Transverse colon (tissue), 4 donors: ENCODE results near the gene ORC1. TPM values are rescaled to one million over a fixed set of nuclear protein-coding genes. Genes with fewer than 3 reads are reported as not detected.

Experiments used
- DNase-seq: peaks from one replicate; pipeline ENCODE4 v3.0.0-alpha.2; 2019
- H3K27ac ChIP-seq, 4 donors: fragments of 200-600 bp; sonication (generic); 2 replicates each; pipeline ENCODE4 v1.5.1; 2016 to 2018; ENCODE audit warnings: inconsistent platforms in 4 of 4
- H3K27me3 ChIP-seq: fragments of 200-600 bp; sonication (generic); 2 replicates; pipeline ENCODE4 v1.5.1; 2017; ENCODE audit warnings: inconsistent platforms
- H3K36me3 ChIP-seq, 4 donors: fragments of 200-600 bp; sonication (generic); 2 replicates each; pipeline ENCODE4 v1.5.1; 2017 to 2019; ENCODE audit warnings: inconsistent platforms in 4 of 4
- H3K4me1 ChIP-seq, 4 donors: fragments of 200-600 bp; sonication (generic); 2 replicates each; pipeline ENCODE4 v1.5.1; 2017 to 2020; ENCODE audit warnings: inconsistent platforms in 4 of 4
- H3K4me3 ChIP-seq, 4 donors: fragments of 200-600 bp; sonication (generic); 1 replicate in 1 of 4; 2 replicates in 3 of 4; pipeline versions ENCODE4 v1.5.1 to v1.6.1; 2017 to 2019; ENCODE audit warnings: inconsistent platforms in 4 of 4
- H3K9me3 ChIP-seq, 2 donors: fragments of 200-600 bp; sonication (generic); 2 replicates each; pipeline ENCODE4 v1.5.1; 2017 to 2019; ENCODE audit warnings: inconsistent platforms in 2 of 2
- EP300 ChIP-seq: sonication (generic); formaldehyde crosslinking; IDR thresholded peaks from one replicate; pipeline ENCODE4 v1.6.1; 2017; ENCODE audit warnings: antibody characterized with exemption, low read depth
- POLR2A ChIP-seq: fragments of 450-650 bp; IDR thresholded peaks from one replicate; pipeline ENCODE4 v1.6.1; 2016; ENCODE audit warnings: antibody characterized with exemption, mild to moderate bottlenecking, moderate library complexity
- POLR2AphosphoS5 ChIP-seq, 3 donors: sonication (generic); formaldehyde crosslinking; IDR thresholded peaks; one replicate each; pipeline ENCODE4 v1.6.1; 2016; ENCODE audit warnings: antibody characterized with exemption in 3 of 3
- WGBS, 2 donors: methylation state at CpG; one replicate each; pipeline ENCODE4 v1.1.5; 2018; ENCODE audit warnings: low coverage in 1 of 2; 5-methylcytosine and 5-hydroxymethylcytosine counted together
- in situ Hi-C, 4 donors: fragments of 200-750 bp; cut with MboI; loops; one replicate each; pipeline versions ENCODE4 v1.15.0 to v1.15.1; 2017; ENCODE audit warnings: low sequenced_read_pairs in 3 of 4, low pct_ligation_motif_present in 1 of 4, low pct_unique_long_range_greater_than_20kb in 1 of 4
- intact Hi-C: fragments of 100-400 bp; cut with DNase I; formaldehyde crosslinking; loops from one replicate; pipeline ENCODE4 v1.15.1; 2023; ENCODE audit warnings: low total_unique reads
- total RNA-seq, 4 donors: library from RNA; depleted of rRNA; stranded (reverse); fragments of >200 nt; gene quantifications; one replicate each; pipeline ENCODE4 v1.1.0, GENCODE V29; 2016
- TF ChIP-seq, protein P1 (sequence below), 5 experiments: fragments of 200-600 bp in 3 of 5; fragments of 450-650 bp in 2 of 5; sonication (generic) in 3 of 5; IDR thresholded peaks; 1 replicate in 2 of 5; 2 replicates in 3 of 5; pipeline ENCODE4 v1.5.1; 2016 to 2017; ENCODE audit warnings: antibody characterized with exemption in 5 of 5, inconsistent platforms in 3 of 5, mild to moderate bottlenecking in 2 of 5, moderate library complexity in 1 of 5

Gene ORC1
- total RNA-seq, 4 donors from 2014 or later: 1.00 to 1.7 (median 1.6) TPM; not detected in 1

DNA sequence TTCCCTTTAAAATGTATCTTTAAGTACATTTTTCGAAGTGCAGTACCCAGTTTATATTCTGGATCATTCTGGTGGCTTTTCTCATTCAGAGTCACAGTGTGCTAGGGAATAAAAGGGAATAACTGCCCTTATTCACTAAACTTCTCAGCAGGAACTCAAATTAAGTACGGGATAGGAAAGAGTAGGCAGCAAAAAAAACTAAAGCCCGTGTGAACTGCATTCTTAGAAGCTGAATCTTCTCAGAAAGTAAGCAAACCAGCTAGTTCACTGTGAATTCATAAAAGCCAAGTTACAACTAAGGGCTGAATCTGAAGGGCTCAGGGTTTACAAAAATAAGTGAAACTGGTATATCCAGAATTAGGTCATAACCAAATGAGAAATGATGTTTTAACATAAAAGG lies 22.1 kb upstream of the ORC1 start:
- in situ Hi-C loops: loop anchor here in 1 of 4 donors (25.0 kb wide), 1 partner anchor 261 kb away; the partner anchor contains the start of gene COA7
- intact Hi-C loops: no loop called here
- no peaks in the 10 kb centered on the region for H3K27me3 ChIP-seq
- no peak for DNase-seq
- no peaks in the 10 kb centered on the region for H3K9me3 ChIP-seq
- no peak overlapping the region for H3K4me3 ChIP-seq
- peaks cover 0 to 19% (median 3%) of the 10 kb centered on the region in 4 donors for H3K36me3 ChIP-seq
- no peak overlapping the region for H3K27ac ChIP-seq
- H3K4me1 ChIP-seq: no peaks in the 10 kb centered on the region
- 82 to 96% methylated on average over 2 to 3 of the region's 3 CpGs for WGBS, 2 donors
- no peak for TF ChIP-seq EP300

DNA sequence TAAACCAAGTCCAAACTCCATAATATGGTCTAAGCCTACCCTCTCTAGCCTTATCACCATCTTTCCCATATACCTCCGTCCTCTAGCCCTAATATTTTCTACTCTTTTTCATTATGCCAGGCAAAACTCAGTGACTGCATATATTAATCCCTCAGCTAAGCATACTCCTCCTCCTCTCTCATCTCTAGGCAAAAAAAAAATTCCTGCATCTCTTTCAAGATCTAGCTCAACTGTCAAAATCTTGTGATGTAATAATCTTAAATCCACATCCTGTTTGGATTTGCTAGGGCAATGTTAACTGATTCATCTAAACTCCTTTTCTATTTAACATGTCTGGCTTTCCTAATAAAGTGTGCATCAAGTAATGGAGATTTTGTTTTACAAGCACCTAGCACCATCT lies 20.6 kb upstream of the ORC1 start:
- intact Hi-C loops (no loop called here), in situ Hi-C loops (loop anchor here in 3 of 4 donors (25.0 kb wide), 1 partner anchor 262 kb away; the partner anchor contains the start of gene COA7 (in 3 of the 3))
- no peak for DNase-seq
- Histone ChIP-seq H3K4me3 (no peak overlapping the region), H3K36me3 (peaks cover 0 to 11% (median 5%) of the 10 kb centered on the region in 4 donors), H3K27me3 (no peaks in the 10 kb centered on the region), H3K9me3 (no peaks in the 10 kb centered on the region), H3K4me1 (peaks cover 0 to 14% (median 0%) of the 10 kb centered on the region in 4 donors), H3K27ac (no peak overlapping the region)
- 90 to 100% methylated on average over 1 of the region's 1 CpG for WGBS, 2 donors
- TF ChIP-seq POLR2A: no peak
- TF ChIP-seq POLR2AphosphoS5 (IDR thresholded peaks at IDR 0.05): no peak
- TF ChIP-seq, protein P1, sequence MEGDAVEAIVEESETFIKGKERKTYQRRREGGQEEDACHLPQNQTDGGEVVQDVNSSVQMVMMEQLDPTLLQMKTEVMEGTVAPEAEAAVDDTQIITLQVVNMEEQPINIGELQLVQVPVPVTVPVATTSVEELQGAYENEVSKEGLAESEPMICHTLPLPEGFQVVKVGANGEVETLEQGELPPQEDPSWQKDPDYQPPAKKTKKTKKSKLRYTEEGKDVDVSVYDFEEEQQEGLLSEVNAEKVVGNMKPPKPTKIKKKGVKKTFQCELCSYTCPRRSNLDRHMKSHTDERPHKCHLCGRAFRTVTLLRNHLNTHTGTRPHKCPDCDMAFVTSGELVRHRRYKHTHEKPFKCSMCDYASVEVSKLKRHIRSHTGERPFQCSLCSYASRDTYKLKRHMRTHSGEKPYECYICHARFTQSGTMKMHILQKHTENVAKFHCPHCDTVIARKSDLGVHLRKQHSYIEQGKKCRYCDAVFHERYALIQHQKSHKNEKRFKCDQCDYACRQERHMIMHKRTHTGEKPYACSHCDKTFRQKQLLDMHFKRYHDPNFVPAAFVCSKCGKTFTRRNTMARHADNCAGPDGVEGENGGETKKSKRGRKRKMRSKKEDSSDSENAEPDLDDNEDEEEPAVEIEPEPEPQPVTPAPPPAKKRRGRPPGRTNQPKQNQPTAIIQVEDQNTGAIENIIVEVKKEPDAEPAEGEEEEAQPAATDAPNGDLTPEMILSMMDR (IDR thresholded peaks at IDR 0.05): no peak
- TF ChIP-seq EP300: no peak

DNA sequence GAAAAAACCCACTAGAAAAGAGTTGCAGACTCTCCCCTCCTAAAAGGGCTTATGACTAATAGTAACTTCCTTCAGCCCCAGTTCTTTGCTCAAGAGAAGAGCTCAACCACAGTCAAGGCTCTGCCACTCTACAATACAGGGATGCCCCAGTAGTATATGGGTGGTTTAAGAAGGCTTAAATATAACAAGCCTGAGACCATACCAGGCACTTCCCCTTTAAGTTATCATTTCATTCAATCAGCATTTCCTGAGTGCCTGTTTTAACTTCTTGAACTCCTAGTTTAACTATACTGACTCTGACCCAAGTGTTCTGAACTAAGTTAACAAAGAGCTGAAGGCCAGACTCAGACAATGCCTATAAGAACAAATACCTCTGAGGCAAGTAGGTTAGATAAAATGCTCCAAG lies 20.0 kb upstream of the ORC1 start:
- H3K4me1 ChIP-seq: peaks cover 0 to 16% (median 0%) of the 10 kb centered on the region in 4 donors
- in situ Hi-C loops: loop anchor here in 2 of 4 donors (25.0 kb wide), 1 partner anchor 263 kb away; the partner anchor contains the start of gene COA7 (in 2 of the 2)
- H3K9me3 ChIP-seq: no peaks in the 10 kb centered on the region
- peak overlapping the region in 1 of 4 donors; percentile 21 for H3K27ac ChIP-seq
- H3K36me3 ChIP-seq: peaks cover 0 to 17% (median 6%) of the 10 kb centered on the region in 4 donors
- no peak for TF ChIP-seq POLR2AphosphoS5 (IDR thresholded peaks at IDR 0.05)
- no peak for TF ChIP-seq EP300
- no peak for TF ChIP-seq POLR2A
- TF ChIP-seq, protein P1 (IDR thresholded peaks at IDR 0.05): no peak
- H3K4me3 ChIP-seq: no peak overlapping the region
- no peak for DNase-seq
- no peaks in the 10 kb centered on the region for H3K27me3 ChIP-seq
- intact Hi-C loops: no loop called here

DNA sequence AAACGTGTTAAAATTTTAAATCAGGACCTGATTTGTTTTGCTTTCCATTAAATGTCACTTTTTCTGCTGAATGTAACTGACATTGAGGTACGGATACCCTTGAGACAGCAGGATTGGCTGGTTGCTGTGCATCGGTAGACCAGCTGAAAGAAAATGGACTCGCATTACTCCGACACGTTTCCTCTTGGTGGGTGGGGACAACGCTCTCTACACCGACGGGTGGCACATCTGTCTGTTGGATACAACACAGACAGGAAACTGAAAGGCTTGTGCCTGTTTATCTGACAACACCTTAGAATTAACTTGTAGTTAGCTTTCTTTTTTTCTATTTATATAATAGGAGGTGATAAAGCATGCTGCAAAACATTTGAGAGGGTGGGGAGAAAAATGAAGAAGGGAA lies 19.5 kb upstream of the ORC1 start:
- Histone ChIP-seq H3K27ac (peak overlapping the region in 1 of 4 donors; percentile 21), H3K9me3 (no peaks in the 10 kb centered on the region), H3K4me3 (no peak overlapping the region), H3K36me3 (peaks cover 0 to 21% (median 8%) of the 10 kb centered on the region in 4 donors), H3K4me1 (peaks cover 0 to 16% (median 0%) of the 10 kb centered on the region in 4 donors), H3K27me3 (no peaks in the 10 kb centered on the region)
- in situ Hi-C loops: loop anchor here in 2 of 4 donors (25.0 kb wide), 1 partner anchor 264 kb away; the partner anchor contains the start of gene COA7 (in 2 of the 2)
- no peak for DNase-seq
- intact Hi-C loops: no loop called here
- 66 to 71% methylated on average over 9 of the region's 9 CpGs for WGBS, 2 donors
- no peak for TF ChIP-seq EP300
- no peak for TF ChIP-seq POLR2AphosphoS5 (IDR thresholded peaks at IDR 0.05)
- TF ChIP-seq, protein P1 (IDR thresholded peaks at IDR 0.05): no peak
- TF ChIP-seq POLR2A: no peak

DNA sequence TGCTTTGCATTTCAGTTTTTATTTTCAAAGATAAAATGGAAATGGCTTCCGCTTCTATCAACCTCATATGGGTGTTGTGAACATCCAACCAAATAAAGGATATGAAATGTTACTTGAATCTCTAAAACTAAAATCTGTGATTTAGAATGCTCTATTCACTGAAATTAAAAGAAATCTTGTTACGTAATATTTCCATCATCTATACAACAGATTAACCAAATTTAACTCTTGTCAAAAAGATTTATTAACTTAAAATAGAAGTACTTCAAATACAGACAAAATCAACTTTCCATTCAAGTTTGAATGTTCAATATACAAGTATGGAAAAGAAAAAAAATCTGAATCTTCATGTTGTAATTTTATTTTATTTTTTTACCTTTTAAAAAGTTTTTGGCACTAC lies 18.8 kb upstream of the ORC1 start:
- Histone ChIP-seq H3K36me3 (peaks cover 0 to 28% (median 8%) of the 10 kb centered on the region in 4 donors), H3K4me1 (peaks cover 0 to 16% (median 0%) of the 10 kb centered on the region in 4 donors), H3K9me3 (no peaks in the 10 kb centered on the region), H3K4me3 (no peak overlapping the region), H3K27ac (no peak overlapping the region), H3K27me3 (no peaks in the 10 kb centered on the region)
- no peak for DNase-seq
- no peak for TF ChIP-seq EP300
- TF ChIP-seq, protein P1 (IDR thresholded peaks at IDR 0.05): no peak
- TF ChIP-seq POLR2A: no peak
- no peak for TF ChIP-seq POLR2AphosphoS5 (IDR thresholded peaks at IDR 0.05)
- in situ Hi-C loops (loop anchor here in 2 of 4 donors (25.0 kb wide), 1 partner anchor 264 kb away; the partner anchor contains the start of gene COA7 (in 2 of the 2)), intact Hi-C loops (no loop called here)
- WGBS, 2 donors: 97 to 100% methylated on average over 2 of the region's 2 CpGs
